ENCODE measurements around the gene L3MBTL3. TPM values are rescaled to one million over a fixed set of nuclear protein-coding genes. Genes with fewer than 3 reads are reported as not detected.

Gene L3MBTL3
- total RNA-seq, 1 experiment from 2014 or later: 3.1 TPM

GRCh38 chr6:130043344-130043743 is 25.0 kb downstream of the L3MBTL3 start:
- Histone ChIP-seq H3K4me3 (ENCODE audit: low read length) (no peak overlapping the region), H3K9ac (ENCODE audit: low read length) (no peak overlapping the region), H3K9me2 (replicated peaks; ENCODE audit: low read length) (no peaks in the 10 kb centered on the region), H3F3A (ENCODE audit: low read length, unreplicated experiment) (no peaks in the 10 kb centered on the region), H3K9me3 (ENCODE audit: low read length) (no peaks in the 10 kb centered on the region), H3K36me3 (ENCODE audit: low read depth, low read length) (no peaks in the 10 kb centered on the region), H2AFZ (ENCODE audit: low read length) (no peak overlapping the region), H4K20me1 (ENCODE audit: low read length) (no peaks in the 10 kb centered on the region), H3K4me1 (ENCODE audit: insufficient read depth, low read length) (no peaks in the 10 kb centered on the region), H3K79me2 (ENCODE audit: low read length) (no peaks in the 10 kb centered on the region), H3K4me2 (ENCODE audit: low read length) (no peak overlapping the region), H3K27me3 (ENCODE audit: low read length) (no peaks in the 10 kb centered on the region), H3K27ac (ENCODE audit: low read length) (no peak overlapping the region)
- BruUV-seq (replicated peaks): no TSS peak
- intact Hi-C loops (cut with micrococcal nuclease): no loop called here
- DNase-seq (no peak), ATAC-seq (no peak)
- ChIA-PET POLR2A (ENCODE audit: unreplicated experiment) (no interaction called here), CTCF (no interaction called here)
- TF ChIP-seq EZH2phosphoT487 (IDR thresholded peaks at IDR 0.05; ENCODE audit: borderline replicate concordance, low read length) (no peak), CTCF (conservative IDR thresholded peaks at IDR 0.05; ENCODE audit: low read depth, low read length) (no peak), EZH2 (IDR thresholded peaks at IDR 0.05; ENCODE audit: low read length, unreplicated experiment) (no peak)

- no peaks in the 10 kb centered on the region for H3K9me3 ChIP-seq (ENCODE audit: low read length)
- no peak for ATAC-seq
- ChIA-PET POLR2A (ENCODE audit: unreplicated experiment) (no interaction called here), CTCF (no interaction called here)
- H3K4me3 ChIP-seq (ENCODE audit: low read length): no peak overlapping the region
- BruUV-seq (replicated peaks): no TSS peak
- no peaks in the 10 kb centered on the region for H3K36me3 ChIP-seq (ENCODE audit: low read depth, low read length)
- no peak for DNase-seq
- H3K4me1 ChIP-seq (ENCODE audit: insufficient read depth, low read length): no peaks in the 10 kb centered on the region
- no peak overlapping the region for H2AFZ ChIP-seq (ENCODE audit: low read length)
- intact Hi-C loops (cut with micrococcal nuclease): loop anchor here (5.0 kb wide), 1 partner anchor 237 kb away; no protein-coding TSS in a partner anchor
- no peaks in the 10 kb centered on the region for H3K9me2 ChIP-seq (replicated peaks; ENCODE audit: low read length)
- TF ChIP-seq EZH2phosphoT487 (IDR thresholded peaks at IDR 0.05; ENCODE audit: borderline replicate concordance, low read length) (no peak), EZH2 (IDR thresholded peaks at IDR 0.05; ENCODE audit: low read length, unreplicated experiment) (no peak), CTCF (conservative IDR thresholded peaks at IDR 0.05; ENCODE audit: low read depth, low read length) (no peak)
- no peak overlapping the region for H3K9ac ChIP-seq (ENCODE audit: low read length)
- no peaks in the 10 kb centered on the region for H3K79me2 ChIP-seq (ENCODE audit: low read length)
- H3K27me3 ChIP-seq (ENCODE audit: low read length): no peaks in the 10 kb centered on the region
- H3K27ac ChIP-seq (ENCODE audit: low read length): no peak overlapping the region
- H3K4me2 ChIP-seq (ENCODE audit: low read length): no peak overlapping the region
- no peaks in the 10 kb centered on the region for H3F3A ChIP-seq (ENCODE audit: low read length, unreplicated experiment)
- no peaks in the 10 kb centered on the region for H4K20me1 ChIP-seq (ENCODE audit: low read length)
These were observed 27.2 kb downstream of the L3MBTL3 start for GRCh38 chr6:130045622-130046021.

- ChIA-PET POLR2A (ENCODE audit: unreplicated experiment) (no interaction called here), CTCF (no interaction called here)
- Histone ChIP-seq H3K4me1 (ENCODE audit: insufficient read depth, low read length) (no peaks in the 10 kb centered on the region), H3K27me3 (ENCODE audit: low read length) (no peaks in the 10 kb centered on the region), H3K36me3 (ENCODE audit: low read depth, low read length) (no peaks in the 10 kb centered on the region), H3K9me3 (ENCODE audit: low read length) (no peaks in the 10 kb centered on the region), H3K9me2 (replicated peaks; ENCODE audit: low read length) (no peaks in the 10 kb centered on the region), H4K20me1 (ENCODE audit: low read length) (no peaks in the 10 kb centered on the region), H2AFZ (ENCODE audit: low read length) (no peak overlapping the region), H3F3A (ENCODE audit: low read length, unreplicated experiment) (no peaks in the 10 kb centered on the region), H3K4me3 (ENCODE audit: low read length) (no peak overlapping the region), H3K9ac (ENCODE audit: low read length) (no peak overlapping the region), H3K27ac (ENCODE audit: low read length) (no peak overlapping the region), H3K79me2 (ENCODE audit: low read length) (no peaks in the 10 kb centered on the region), H3K4me2 (ENCODE audit: low read length) (no peak overlapping the region)
- intact Hi-C loops (cut with micrococcal nuclease): loop anchor here (5.0 kb wide), 1 partner anchor 236 kb away; no protein-coding TSS in a partner anchor
- ATAC-seq (no peak), DNase-seq (no peak)
- no TSS peak for BruUV-seq (replicated peaks)
- TF ChIP-seq CTCF (conservative IDR thresholded peaks at IDR 0.05; ENCODE audit: low read depth, low read length): no peak
- TF ChIP-seq EZH2phosphoT487 (IDR thresholded peaks at IDR 0.05; ENCODE audit: borderline replicate concordance, low read length): no peak
- no peak for TF ChIP-seq EZH2 (IDR thresholded peaks at IDR 0.05; ENCODE audit: low read length, unreplicated experiment)
These were observed 28.3 kb downstream of the L3MBTL3 start for GRCh38 chr6:130046671-130047070.
